ENCODE results near the gene CYP4X1. TPM values are rescaled to one million over a fixed set of nuclear protein-coding genes. Genes with fewer than 3 reads are reported as not detected.
"Not testable (repeated sequence)": the region's sequence is repeated elsewhere in the genome, so short reads cannot be mapped to it uniquely, and the experiment has no call there.

The CYP4X1 gene
- total RNA-seq, 6 experiments from 2014 or later: not detected

GRCh38 chr1:46996659-46997281 is 26.7 kb upstream of the CYP4X1 start:
- Mint-ChIP-seq H3K27ac (no peak overlapping the region), H3K27me3 (ENCODE audit: insufficient read depth) (no peaks in the 10 kb centered on the region), H3K9me3 (peaks cover 48% of the 10 kb centered on the region), H3K4me3 (no peak overlapping the region), H3K36me3 (ENCODE audit: low read depth) (no peaks in the 10 kb centered on the region), H3K4me1 (ENCODE audit: low read depth) (no peaks in the 10 kb centered on the region)
- DNase-seq: no peak
- TF ChIP-seq CTCF (IDR thresholded peaks at IDR 0.05): no peak

- Mint-ChIP-seq H3K27ac (no peak overlapping the region), H3K27me3 (ENCODE audit: insufficient read depth) (no peaks in the 10 kb centered on the region; the same call in 1 of the 2 replicates), H3K9me3 (peaks cover 58% of the 10 kb centered on the region), H3K4me1 (ENCODE audit: low read depth) (no peaks in the 10 kb centered on the region), H3K4me3 (no peak overlapping the region), H3K36me3 (ENCODE audit: low read depth) (no peaks in the 10 kb centered on the region)
- TF ChIP-seq CTCF (IDR thresholded peaks at IDR 0.05): no peak
- no peak for DNase-seq
These were observed 21.3 kb upstream of the CYP4X1 start for GRCh38 chr1:47002211-47002610.

- Mint-ChIP-seq H3K27ac (no peak overlapping the region), H3K4me3 (no peak overlapping the region), H3K4me1 (ENCODE audit: low read depth) (no peaks in the 10 kb centered on the region), H3K9me3 (peaks cover 60% of the 10 kb centered on the region), H3K27me3 (ENCODE audit: insufficient read depth) (no peaks in the 10 kb centered on the region; the same call in 1 of the 2 replicates), H3K36me3 (ENCODE audit: low read depth) (no peaks in the 10 kb centered on the region)
- DNase-seq: no peak
- TF ChIP-seq CTCF (IDR thresholded peaks at IDR 0.05): no peak
These were observed 19.5 kb upstream of the CYP4X1 start for GRCh38 chr1:47003896-47004403.

- not testable (repeated sequence) for H3K27me3 Mint-ChIP-seq (ENCODE audit: insufficient read depth); H3K36me3 Mint-ChIP-seq (ENCODE audit: low read depth); DNase-seq; H3K4me1 Mint-ChIP-seq (ENCODE audit: low read depth); H3K27ac Mint-ChIP-seq; H3K4me3 Mint-ChIP-seq
- H3K9me3 Mint-ChIP-seq: peaks cover 39% of the 10 kb centered on the region
These were observed 17.0 kb upstream of the CYP4X1 start for GRCh38 chr1:47006437-47006836.

- no peak overlapping the region for H3K4me3 Mint-ChIP-seq
- no peak for TF ChIP-seq CTCF (IDR thresholded peaks at IDR 0.05)
- peaks cover 19% of the 10 kb centered on the region for H3K9me3 Mint-ChIP-seq
- no peak for DNase-seq
- no peaks in the 10 kb centered on the region for H3K4me1 Mint-ChIP-seq (ENCODE audit: low read depth)
- H3K36me3 Mint-ChIP-seq (ENCODE audit: low read depth): peaks cover 5% of the 10 kb centered on the region; the same call in 1 of the 2 replicates
- no peak overlapping the region for H3K27ac Mint-ChIP-seq
- no peaks in the 10 kb centered on the region; the same call in 1 of the 2 replicates for H3K27me3 Mint-ChIP-seq (ENCODE audit: insufficient read depth)
These were observed 10.2 kb upstream of the CYP4X1 start for GRCh38 chr1:47013293-47013692.

GRCh38 chr1:47021070-47021469 is 2.4 kb upstream of the CYP4X1 start:
- no peak overlapping the region for H3K27ac Mint-ChIP-seq
- no peaks in the 10 kb centered on the region for H3K36me3 Mint-ChIP-seq (ENCODE audit: low read depth)
- no peaks in the 10 kb centered on the region; the same call in 1 of the 2 replicates for H3K27me3 Mint-ChIP-seq (ENCODE audit: insufficient read depth)
- H3K4me3 Mint-ChIP-seq: no peak overlapping the region
- no peak for DNase-seq
- TF ChIP-seq CTCF (IDR thresholded peaks at IDR 0.05): no peak
- peaks cover 33% of the 10 kb centered on the region for H3K9me3 Mint-ChIP-seq
- no peaks in the 10 kb centered on the region for H3K4me1 Mint-ChIP-seq (ENCODE audit: low read depth)

Measured in HFFc6 (cell line).